ENCODE measurements around the gene C1orf115.
"Not testable (repeated sequence)": the region's sequence is repeated elsewhere in the genome, so short reads cannot be mapped to it uniquely, and the experiment has no call there.

Gene C1orf115

GRCh38 chr1:220690140-220691052 is at the start of gene C1orf115:
TSS of gene C1orf115 (plus strand) at chr1:220690363. CDS start at chr1:220690403, 40 bp downstream.
- DNase-seq = peak; percentile 83

- DNase-seq = no peak
Measured at GRCh38 chr1:220642285-220642684, 47.9 kb upstream of the C1orf115 start.

GRCh38 chr1:220652995-220653394 is 37.2 kb upstream of the C1orf115 start:
- DNase-seq = no peak

- peak; percentile 1 for DNase-seq
Measured at GRCh38 chr1:220655509-220655908, 34.7 kb upstream of the C1orf115 start.

GRCh38 chr1:220655961-220656740 is 34.0 kb upstream of the C1orf115 start:
- DNase-seq = no peak

- no peak for DNase-seq
Measured at GRCh38 chr1:220666349-220666748, 23.8 kb upstream of the C1orf115 start.

- no peak for DNase-seq
Measured at GRCh38 chr1:220669005-220669404, 21.2 kb upstream of the C1orf115 start.

GRCh38 chr1:220670365-220670764 is 19.8 kb upstream of the C1orf115 start:
- no peak for DNase-seq

GRCh38 chr1:220673921-220674320 is 16.2 kb upstream of the C1orf115 start:
- no peak for DNase-seq

GRCh38 chr1:220677251-220677650 is 12.9 kb upstream of the C1orf115 start:
- no peak for DNase-seq

- DNase-seq = peak; percentile 48
Measured at GRCh38 chr1:220680085-220680687, 10.0 kb upstream of the C1orf115 start.

- DNase-seq = no peak
Measured at GRCh38 chr1:220681220-220681880, 8.8 kb upstream of the C1orf115 start.

GRCh38 chr1:220682901-220683576 is 7.1 kb upstream of the C1orf115 start:
- no peak for DNase-seq

- DNase-seq = not testable (repeated sequence)
Measured at GRCh38 chr1:220683716-220684115, 6.4 kb upstream of the C1orf115 start.

GRCh38 chr1:220684890-220685289 is 5.3 kb upstream of the C1orf115 start:
- DNase-seq = no peak

GRCh38 chr1:220685879-220686278 is 4.3 kb upstream of the C1orf115 start:
- no peak for DNase-seq

GRCh38 chr1:220687809-220688208 is 2.4 kb upstream of the C1orf115 start:
- DNase-seq = no peak

- no peak for DNase-seq
Measured at GRCh38 chr1:220689666-220690065, 497 bp upstream of the C1orf115 start.

- no peak for DNase-seq
Measured at GRCh38 chr1:220691053-220691684, 1.0 kb downstream of the C1orf115 start.

GRCh38 chr1:220692436-220693228 is 2.5 kb downstream of the C1orf115 start:
- no peak for DNase-seq

- no peak for DNase-seq
Measured at GRCh38 chr1:220694866-220695382, 4.8 kb downstream of the C1orf115 start.

All from suppressor macrophage treated with lipopolysaccharide for 4 hours (primary cell).